Sigmoid colon (tissue), 7 donors: ENCODE results near the gene SLC33A1. TPM values are rescaled to one million over a fixed set of nuclear protein-coding genes. Genes with fewer than 3 reads are reported as not detected.

Experiments used
- DNase-seq: peaks from one replicate; pipeline ENCODE4 v3.0.0-alpha.2; 2019
- H3K27ac ChIP-seq, 4 donors: fragments of 200-600 bp; sonication (generic); one replicate each; pipeline ENCODE4 v1.5.1; 2016 to 2019; ENCODE audit warnings: mild to moderate bottlenecking in 1 of 4
- H3K27me3 ChIP-seq, 3 donors: fragments of 200-600 bp; sonication (generic); one replicate each; pipeline ENCODE4 v1.5.1; 2019; ENCODE audit warnings: mild to moderate bottlenecking in 1 of 3
- H3K36me3 ChIP-seq, 4 donors: fragments of 200-600 bp; sonication (generic); one replicate each; pipeline ENCODE4 v1.5.1; 2016 to 2019
- H3K4me1 ChIP-seq, 4 donors: fragments of 200-600 bp; sonication (generic); one replicate each; pipeline ENCODE4 v1.5.1; 2017 to 2019
- H3K4me3 ChIP-seq, 4 donors: fragments of 200-600 bp; sonication (generic); one replicate each; pipeline ENCODE4 v1.5.1; 2017 to 2019; ENCODE audit warnings: mild to moderate bottlenecking in 2 of 4, moderate library complexity in 1 of 4
- H3K9me3 ChIP-seq, 4 donors: fragments of 200-600 bp in 3 of 4; sonication (generic) in 3 of 4; one replicate each; pipeline versions ENCODE4 v1.5.1 to v1.6.1; 2013 to 2019
- EP300 ChIP-seq, 4 donors: sonication (generic); formaldehyde crosslinking; IDR thresholded peaks; one replicate each; pipeline ENCODE4 v1.6.1; 2017; ENCODE audit warnings: antibody characterized with exemption in 4 of 4
- POLR2A ChIP-seq, 2 donors: fragments of 450-650 bp; IDR thresholded peaks; one replicate each; pipeline ENCODE4 v1.6.1; 2016; ENCODE audit warnings: antibody characterized with exemption in 2 of 2, mild to moderate bottlenecking in 2 of 2, moderate library complexity in 2 of 2
- POLR2AphosphoS5 ChIP-seq, 4 donors: sonication (generic); formaldehyde crosslinking; IDR thresholded peaks; one replicate each; pipeline ENCODE4 v1.6.1; 2017; ENCODE audit warnings: antibody characterized with exemption in 4 of 4
- WGBS, 2 donors: extraction: QIAGEN DNeasy Blood & Tissue Kit; methylation state at CpG; one replicate each; pipeline ENCODE4 v1.1.7; 2013; 5-methylcytosine and 5-hydroxymethylcytosine counted together
- intact Hi-C: fragments of 100-400 bp; cut with DNase I; formaldehyde crosslinking; loops from one replicate; pipeline ENCODE4 v1.15.1; 2023
- polyA plus RNA-seq, 3 donors: library from polyadenylated mRNA; stranded (reverse); fragments of 200-250 nt; gene quantifications; one replicate each; pipeline ENCODE4 v1.2.3, GENCODE V29; 2013
- total RNA-seq, 4 donors: library from RNA; depleted of rRNA; stranded (reverse); fragments of >200 nt; gene quantifications; one replicate each; pipeline ENCODE4 v1.1.0, GENCODE V29; 2016
- TF ChIP-seq, protein P1 (sequence below), 4 experiments: fragments of 450-650 bp in 3 of 4; fragments of 200-600 bp in 1 of 4; IDR thresholded peaks; one replicate each; pipeline ENCODE4 v1.5.1; 2016 to 2019; ENCODE audit warnings: antibody characterized with exemption in 4 of 4, mild to moderate bottlenecking in 3 of 4, moderate library complexity in 2 of 4
- donor health status: healthy with polysubstance abuse.
- donor health status: Bipolar disorder and iron deficiency.
- donor health status: healthy.

SLC33A1 gene
- total and polyA plus RNA-seq, 7 donors: 2.8 to 28.2 (median 14.4) TPM

DNA sequence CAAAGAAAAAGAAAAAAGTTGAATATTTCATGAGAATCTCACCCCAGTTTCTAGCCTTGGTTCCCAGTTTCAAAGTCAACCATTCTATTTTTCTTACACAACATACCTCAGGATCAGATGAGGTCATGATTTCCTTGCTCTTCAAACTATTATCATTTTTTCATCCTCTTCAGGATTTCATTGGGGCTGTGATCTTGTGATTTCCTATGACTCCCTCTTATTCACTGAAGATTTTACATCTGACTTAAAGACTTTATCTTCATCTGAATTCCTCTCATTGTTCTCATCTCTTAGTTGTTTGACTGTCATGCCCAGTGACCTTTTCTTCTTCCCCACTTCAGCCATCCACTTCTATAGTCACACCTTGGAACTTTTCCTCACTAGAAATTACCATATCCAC lies 45.0 kb downstream of the SLC33A1 start:
- no peaks in the 10 kb centered on the region for H3K27me3 ChIP-seq
- no peaks in the 10 kb centered on the region for H3K9me3 ChIP-seq
- TF ChIP-seq EP300 (IDR thresholded peaks at IDR 0.05) (no peak), POLR2A (IDR thresholded peaks at IDR 0.05) (no peak), POLR2AphosphoS5 (IDR thresholded peaks at IDR 0.05) (no peak)
- TF ChIP-seq, protein P1, sequence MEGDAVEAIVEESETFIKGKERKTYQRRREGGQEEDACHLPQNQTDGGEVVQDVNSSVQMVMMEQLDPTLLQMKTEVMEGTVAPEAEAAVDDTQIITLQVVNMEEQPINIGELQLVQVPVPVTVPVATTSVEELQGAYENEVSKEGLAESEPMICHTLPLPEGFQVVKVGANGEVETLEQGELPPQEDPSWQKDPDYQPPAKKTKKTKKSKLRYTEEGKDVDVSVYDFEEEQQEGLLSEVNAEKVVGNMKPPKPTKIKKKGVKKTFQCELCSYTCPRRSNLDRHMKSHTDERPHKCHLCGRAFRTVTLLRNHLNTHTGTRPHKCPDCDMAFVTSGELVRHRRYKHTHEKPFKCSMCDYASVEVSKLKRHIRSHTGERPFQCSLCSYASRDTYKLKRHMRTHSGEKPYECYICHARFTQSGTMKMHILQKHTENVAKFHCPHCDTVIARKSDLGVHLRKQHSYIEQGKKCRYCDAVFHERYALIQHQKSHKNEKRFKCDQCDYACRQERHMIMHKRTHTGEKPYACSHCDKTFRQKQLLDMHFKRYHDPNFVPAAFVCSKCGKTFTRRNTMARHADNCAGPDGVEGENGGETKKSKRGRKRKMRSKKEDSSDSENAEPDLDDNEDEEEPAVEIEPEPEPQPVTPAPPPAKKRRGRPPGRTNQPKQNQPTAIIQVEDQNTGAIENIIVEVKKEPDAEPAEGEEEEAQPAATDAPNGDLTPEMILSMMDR (IDR thresholded peaks at IDR 0.05): no peak
- H3K27ac ChIP-seq: no peak overlapping the region
- no peak overlapping the region for H3K4me3 ChIP-seq
- no peak for DNase-seq
- intact Hi-C loops: loop anchor here (5.0 kb wide), 2 partner anchors 43 to 63 kb away; partner anchors contain the start of genes GMPS and SLC33A1
- peaks cover 0 to 21% (median 10%) of the 10 kb centered on the region in 4 donors for H3K4me1 ChIP-seq
- H3K36me3 ChIP-seq: no peaks in the 10 kb centered on the region

DNA sequence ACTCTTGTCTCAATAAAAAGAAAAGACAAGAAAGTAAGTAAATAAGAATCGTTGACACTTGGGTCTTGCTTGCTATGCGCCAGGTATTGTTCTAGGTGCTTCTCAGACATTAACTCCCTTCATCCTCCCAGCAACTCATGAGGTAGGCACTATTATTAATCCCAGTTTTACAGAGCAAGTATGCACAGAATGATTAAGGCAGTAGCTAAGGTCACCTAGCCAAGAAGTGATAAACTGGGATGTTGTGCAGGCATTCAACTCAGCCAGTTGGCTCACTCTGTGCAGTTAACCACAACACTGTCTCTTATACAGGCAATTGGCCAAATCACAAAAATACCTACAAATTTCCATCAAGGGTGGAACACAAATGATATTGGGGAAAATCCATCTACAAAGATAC lies 46.4 kb downstream of the SLC33A1 start:
- TF ChIP-seq EP300 (IDR thresholded peaks at IDR 0.05): no peak
- no peak for TF ChIP-seq POLR2A (IDR thresholded peaks at IDR 0.05)
- TF ChIP-seq, protein P1 (IDR thresholded peaks at IDR 0.05): no peak
- no peak for TF ChIP-seq POLR2AphosphoS5 (IDR thresholded peaks at IDR 0.05)
- Histone ChIP-seq H3K27me3 (no peaks in the 10 kb centered on the region), H3K4me1 (peaks cover 0 to 21% (median 10%) of the 10 kb centered on the region in 4 donors), H3K36me3 (no peaks in the 10 kb centered on the region), H3K4me3 (no peak overlapping the region), H3K9me3 (no peaks in the 10 kb centered on the region), H3K27ac (peak overlapping the region in 1 of 4 donors; percentile 10)
- 82 to 92% methylated on average over 2 of the region's 2 CpGs for WGBS, 2 donors
- DNase-seq: no peak
- intact Hi-C loops: loop anchor here (5.0 kb wide), 2 partner anchors 44 to 64 kb away; partner anchors contain the start of genes GMPS and SLC33A1

DNA sequence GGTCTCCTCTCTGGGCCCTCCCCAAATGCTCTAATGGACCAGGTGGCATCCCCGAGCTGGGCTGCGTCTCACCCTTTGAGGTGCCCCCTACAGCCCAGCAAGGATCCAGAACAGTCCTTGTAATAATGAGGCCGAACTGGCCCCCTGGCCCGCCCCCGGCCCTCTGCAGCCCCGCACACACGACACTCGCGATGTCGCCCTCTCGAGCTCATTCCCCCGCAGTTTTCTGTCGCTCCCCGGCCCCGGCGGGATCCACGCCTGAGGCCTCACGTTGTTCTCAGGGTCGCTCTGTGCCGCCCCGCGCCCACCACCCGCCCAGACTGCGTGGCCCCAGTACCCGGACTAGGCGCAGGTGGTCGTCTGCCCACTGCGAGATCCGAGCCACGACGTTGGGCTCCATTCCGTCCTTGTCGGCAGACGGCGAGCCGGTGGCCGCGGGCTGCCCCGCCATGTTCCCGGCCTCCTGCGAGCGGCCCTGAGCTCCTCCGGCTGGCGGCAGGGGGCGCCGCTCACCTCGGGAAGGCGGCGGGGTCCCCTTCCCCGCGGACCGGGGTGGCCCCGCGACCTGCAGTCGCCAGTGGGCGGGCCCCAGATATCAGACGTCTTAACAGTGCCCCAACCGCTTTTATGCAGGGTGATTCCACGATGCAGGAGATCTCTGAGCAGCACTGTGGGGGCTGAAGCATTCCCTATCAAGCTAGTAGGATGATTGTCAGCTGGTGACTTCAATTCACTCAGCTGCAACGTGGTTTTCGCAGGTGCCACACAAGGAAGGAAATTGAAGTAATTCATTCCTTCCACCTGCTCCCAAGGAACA lies 48.2 kb downstream of the SLC33A1 start, which contains the start of gene C3orf33:
C3orf33 (minus strand) TSS at position 477 of the 817 bp plus-strand sequence; CDS start at position 451, 26 bp downstream.
- DNase-seq: peak; percentile 77
- intact Hi-C loops: loop anchor here (5.0 kb wide), 2 partner anchors 46 to 66 kb away; partner anchors contain the start of genes GMPS and SLC33A1
- WGBS, 2 donors: 1% methylated on average over 61 of the region's 61 CpGs
- TF ChIP-seq, protein P1 (IDR thresholded peaks at IDR 0.05): peak; percentile 51 to 91 (median 64)
- TF ChIP-seq POLR2A (IDR thresholded peaks at IDR 0.05): no peak
- TF ChIP-seq POLR2AphosphoS5 (IDR thresholded peaks at IDR 0.05): peak in 3 of 4 donors; percentile 16 to 65 (median 48)
- Histone ChIP-seq H3K4me3 (peak within 1 kb of the TSS; percentile 79 to 87 (median 87)), H3K9me3 (no peaks in the 10 kb centered on the region), H3K27me3 (no peaks in the 10 kb centered on the region), H3K4me1 (peaks cover 0 to 21% (median 10%) of the 10 kb centered on the region in 4 donors), H3K36me3 (peaks cover 0 to 8% (median 0%) of the 10 kb centered on the region in 4 donors), H3K27ac (peak within 1 kb of the TSS; percentile 86 to 89 (median 86))

DNA sequence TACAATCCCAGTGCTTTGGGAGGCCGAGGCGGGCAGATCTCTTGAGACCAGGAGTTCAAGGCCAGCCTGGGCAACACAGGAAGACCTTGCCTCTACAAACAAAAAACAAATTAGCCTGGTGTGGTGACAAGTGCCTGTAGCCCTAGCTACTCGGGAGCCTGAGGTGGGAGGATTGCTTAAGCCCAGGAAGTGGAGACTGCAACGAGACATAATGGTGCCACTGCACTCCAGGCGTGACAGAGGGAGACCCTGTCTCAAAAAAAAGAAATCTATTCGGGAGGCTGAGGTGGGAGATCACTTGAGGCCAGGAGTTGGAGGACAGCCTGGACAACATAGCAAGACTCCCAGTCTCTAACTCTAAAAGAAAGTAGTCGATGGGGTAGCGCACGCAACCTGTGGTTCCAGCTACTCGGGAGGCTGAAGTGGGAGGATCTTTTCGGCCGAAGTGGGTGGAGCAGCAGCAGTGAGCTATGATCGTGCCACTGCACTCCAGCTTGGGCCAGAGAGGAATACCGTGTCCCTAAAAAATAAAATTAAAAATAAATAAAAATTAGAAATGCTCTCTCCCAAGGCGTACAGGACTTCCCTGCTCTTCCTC lies 48.9 kb downstream of the SLC33A1 start:
- TF ChIP-seq EP300 (IDR thresholded peaks at IDR 0.05): no peak
- TF ChIP-seq, protein P1 (IDR thresholded peaks at IDR 0.05): no peak
- no peak for TF ChIP-seq POLR2A (IDR thresholded peaks at IDR 0.05)
- TF ChIP-seq POLR2AphosphoS5 (IDR thresholded peaks at IDR 0.05): no peak
- intact Hi-C loops: loop anchor here (5.0 kb wide), 2 partner anchors 47 to 67 kb away; partner anchors contain the start of genes GMPS and SLC33A1
- Histone ChIP-seq H3K9me3 (no peaks in the 10 kb centered on the region), H3K4me3 (peak overlapping the region; percentile 79 to 87 (median 87)), H3K4me1 (peaks cover 0 to 21% (median 10%) of the 10 kb centered on the region in 4 donors), H3K27ac (peak overlapping the region; percentile 86 to 89 (median 86)), H3K36me3 (peaks cover 0 to 8% (median 0%) of the 10 kb centered on the region in 4 donors), H3K27me3 (no peaks in the 10 kb centered on the region)
- DNase-seq: peak; percentile 68
- WGBS, 2 donors: 28 to 50% methylated on average over 15 of the region's 15 CpGs
